GM18502 (cell line): Measurements from ENCODE around the gene DOCK3.
"Not testable (repeated sequence)": the region's sequence is repeated elsewhere in the genome, so short reads cannot be mapped to it uniquely, and the experiment has no call there.

Experiments
- ATAC-seq: cut with Tn5 transposase; IDR thresholded peaks from one replicate; pipeline ENCODE4 v1.9.1; 2021; ENCODE audit warnings: mild to moderate bottlenecking; ENCODE audit not compliant: unreplicated experiment, poor library complexity

The DOCK3 gene

DNA sequence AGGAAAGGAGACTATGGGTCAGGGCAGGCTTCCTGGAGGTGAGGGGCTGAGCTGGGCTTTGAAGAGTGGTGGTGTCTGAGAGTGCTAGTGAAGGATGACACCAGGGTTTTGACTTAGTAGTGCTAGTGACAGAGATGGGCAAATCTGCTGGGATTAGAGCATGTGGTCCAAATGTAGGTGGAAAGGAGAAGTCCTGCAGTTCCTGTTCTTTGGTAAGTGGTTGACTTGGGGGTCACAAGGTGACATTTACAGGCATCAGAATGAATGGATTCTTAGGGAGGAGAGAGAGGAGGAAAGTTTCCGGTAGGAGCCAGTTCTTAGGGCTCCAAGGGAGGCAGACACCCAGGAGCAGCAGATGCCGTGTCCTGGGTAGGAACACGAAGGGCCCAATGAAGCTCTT lies 796 bp upstream of the DOCK3 start:
- no peak for ATAC-seq

DNA sequence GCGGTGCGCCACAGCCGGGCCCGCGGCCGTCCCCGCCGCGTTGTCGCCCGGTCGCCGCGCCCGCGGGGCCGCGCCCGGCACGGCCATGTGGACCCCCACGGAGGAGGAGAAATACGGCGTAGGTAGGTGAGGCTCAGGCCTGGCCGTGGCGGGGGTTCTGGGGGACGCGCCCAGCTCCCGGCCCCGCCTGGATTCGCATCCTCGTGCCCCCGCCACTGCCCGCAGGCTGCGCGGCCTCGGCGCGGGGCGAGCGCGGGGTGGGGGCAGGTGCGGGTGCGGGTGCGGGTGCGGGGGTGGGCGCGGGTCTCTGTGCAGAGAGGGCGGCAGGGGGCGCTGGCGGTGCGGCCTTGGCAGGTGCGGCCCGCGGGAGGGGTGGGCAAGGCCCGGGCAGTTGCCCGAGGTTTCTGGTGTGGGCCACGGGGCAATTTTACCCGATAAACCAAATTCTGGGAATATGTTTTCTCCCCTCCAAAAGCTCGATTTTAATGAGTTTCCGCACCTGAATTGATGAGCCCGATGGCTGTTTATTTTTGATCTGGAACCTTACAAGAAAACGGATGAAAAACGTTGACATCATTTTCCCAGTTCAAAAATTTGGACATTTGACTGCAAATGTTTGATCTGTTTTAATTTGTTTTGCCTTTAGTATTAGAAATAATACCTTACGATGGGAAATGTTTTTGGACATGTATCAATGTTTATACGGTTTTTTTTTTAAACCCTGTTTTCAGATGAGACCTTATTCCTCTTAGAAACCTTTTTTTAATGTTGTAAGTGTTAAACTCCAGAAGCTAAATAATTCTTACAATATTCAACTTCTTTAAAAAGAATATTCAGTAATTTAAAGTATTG lies 678 bp downstream of the DOCK3 start:
- no peak for ATAC-seq

- ATAC-seq = no peak
Observed at GRCh38 chr3:50676031-50676705, 1.4 kb downstream of the DOCK3 start.

- ATAC-seq = no peak
Observed at GRCh38 chr3:50687127-50687751, 12.5 kb downstream of the DOCK3 start.

DNA sequence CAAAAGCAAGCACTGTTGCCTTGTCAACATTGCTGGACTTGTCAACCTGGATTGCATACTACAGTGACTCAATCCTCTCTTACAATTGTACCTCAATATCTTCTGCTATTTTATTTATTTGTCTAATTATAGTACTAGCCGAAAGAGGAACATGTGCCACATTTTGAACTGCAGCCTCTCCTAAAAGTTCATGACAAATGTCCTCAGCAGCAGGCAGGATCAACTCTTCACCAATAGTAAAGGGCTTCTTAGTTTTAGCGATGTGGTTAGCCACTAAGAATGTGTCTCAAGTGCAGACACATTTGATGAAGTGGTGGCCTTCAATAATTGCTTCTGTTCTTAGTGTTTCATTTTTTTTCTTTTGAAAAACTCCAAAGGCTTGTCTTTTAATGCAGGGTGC lies 13.2 kb downstream of the DOCK3 start:
- no peak for ATAC-seq

- ATAC-seq = not testable (repeated sequence)
Observed at GRCh38 chr3:50688602-50689001, 13.9 kb downstream of the DOCK3 start.

GRCh38 chr3:50689558-50689957 lies 14.8 kb downstream of the DOCK3 start:
- no peak for ATAC-seq

DNA sequence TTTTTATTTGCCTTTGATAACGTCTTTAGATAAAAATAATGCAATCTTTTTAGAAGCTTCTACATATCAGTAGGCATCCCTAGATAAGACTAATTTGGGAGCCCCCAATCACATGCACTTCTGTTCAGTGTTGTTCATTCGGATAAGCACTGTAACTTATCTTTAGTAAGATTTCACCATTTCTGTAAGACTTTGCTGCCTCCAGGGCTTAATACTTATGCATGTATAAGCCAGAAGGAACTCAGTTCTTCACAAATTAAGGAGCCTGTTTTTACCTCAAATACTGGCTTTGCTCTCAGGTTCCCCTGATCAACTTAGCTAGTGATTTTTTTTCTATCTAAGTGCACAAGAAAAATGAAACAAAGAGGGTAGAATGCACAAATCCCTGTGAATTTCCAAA lies 20.3 kb downstream of the DOCK3 start:
- no peak for ATAC-seq

DNA sequence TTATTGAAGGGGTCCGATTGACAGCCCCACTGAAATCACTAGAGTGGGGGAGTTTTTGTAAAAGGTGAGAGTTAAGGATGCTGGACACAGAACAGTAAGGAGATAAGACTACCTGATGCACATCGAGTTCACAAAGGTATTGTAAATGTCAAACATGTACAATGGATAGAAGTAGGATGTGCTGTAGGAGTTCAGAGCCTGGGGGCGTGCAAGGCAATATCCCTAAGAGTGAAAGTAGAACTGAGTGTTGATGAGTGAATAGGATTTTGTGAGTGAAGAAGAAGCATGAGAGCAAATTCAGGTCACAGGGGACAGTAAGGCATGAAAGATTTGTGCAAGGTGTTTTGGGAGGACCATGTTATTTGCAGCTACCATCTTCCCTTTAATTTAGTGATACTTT lies 21.5 kb downstream of the DOCK3 start:
- no peak for ATAC-seq

GRCh38 chr3:50698269-50698668 lies 23.5 kb downstream of the DOCK3 start:
- no peak for ATAC-seq

- ATAC-seq = no peak
Observed at GRCh38 chr3:50708620-50709019, 33.9 kb downstream of the DOCK3 start.

GRCh38 chr3:50714946-50715345 lies 40.2 kb downstream of the DOCK3 start:
- ATAC-seq = no peak

GRCh38 chr3:50724831-50725230 lies 50.1 kb downstream of the DOCK3 start:
- ATAC-seq = no peak

GRCh38 chr3:50734985-50735384 lies 60.3 kb downstream of the DOCK3 start:
- no peak for ATAC-seq

DNA sequence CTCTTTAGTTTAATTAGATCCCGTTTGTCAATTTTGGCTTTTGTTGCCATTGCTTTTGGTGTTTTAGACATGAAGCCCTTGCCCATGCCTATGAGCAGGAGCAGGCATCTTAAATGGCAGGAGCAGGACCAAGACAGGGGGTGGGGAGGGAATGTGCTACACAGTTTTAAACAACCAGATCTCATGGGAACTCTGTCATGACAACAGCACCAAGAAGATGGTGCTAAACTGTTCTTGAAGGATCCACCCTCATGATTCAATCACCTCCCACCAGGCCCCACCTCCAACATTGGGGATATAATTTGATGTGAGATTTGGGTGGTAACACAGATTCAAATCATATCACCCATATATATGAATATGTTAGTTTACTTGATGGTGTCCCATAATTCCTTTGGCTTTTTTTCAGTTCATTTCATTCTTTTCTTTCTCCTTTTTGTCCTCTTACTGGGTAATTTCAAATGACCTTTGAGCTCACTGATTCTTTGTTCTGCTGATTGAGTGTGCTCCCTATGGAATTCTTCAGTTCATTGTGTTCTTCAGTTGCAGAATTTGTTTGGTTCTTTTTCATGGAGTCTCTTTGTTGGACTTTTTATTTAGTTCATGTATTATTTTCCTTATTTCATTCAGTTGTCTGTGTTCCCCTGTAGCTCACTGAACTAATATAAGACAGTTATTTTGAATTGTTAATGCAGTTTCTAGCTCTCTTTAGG lies 62.6 kb downstream of the DOCK3 start:
- ATAC-seq = no peak

DNA sequence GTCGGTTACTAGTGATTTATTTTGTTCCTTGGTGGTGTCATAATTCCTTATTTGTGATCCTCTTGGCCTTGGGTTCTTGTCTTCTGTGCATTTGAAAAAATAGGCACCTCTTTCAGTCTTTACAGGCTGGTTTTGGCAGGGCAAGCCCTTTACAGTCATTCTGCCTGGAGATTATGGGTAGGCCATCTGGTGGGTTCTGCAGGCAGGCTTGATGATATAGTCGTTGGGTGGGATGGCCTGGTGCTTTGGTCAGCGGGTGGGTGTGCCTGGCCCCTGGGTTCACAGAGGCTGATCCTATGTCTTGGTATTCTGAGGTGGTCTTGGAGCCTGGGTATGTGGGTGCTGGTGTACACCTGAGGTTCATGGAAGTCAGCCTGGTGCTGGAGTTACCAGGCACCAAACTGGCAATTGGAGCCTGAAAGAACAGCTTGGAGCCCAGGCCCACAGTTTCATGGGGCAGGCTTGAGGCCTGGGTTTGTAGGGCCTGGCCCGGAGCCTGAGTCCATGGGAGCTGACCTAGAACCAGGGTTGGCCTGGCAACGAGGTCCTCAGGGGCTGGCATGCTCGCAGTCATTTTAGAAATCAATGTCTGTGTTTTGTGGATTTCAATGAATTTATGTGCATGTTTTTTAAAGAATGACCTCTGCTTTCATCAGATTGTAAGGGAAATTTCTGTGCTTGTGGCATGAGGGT lies 63.3 kb downstream of the DOCK3 start:
- no peak for ATAC-seq

DNA sequence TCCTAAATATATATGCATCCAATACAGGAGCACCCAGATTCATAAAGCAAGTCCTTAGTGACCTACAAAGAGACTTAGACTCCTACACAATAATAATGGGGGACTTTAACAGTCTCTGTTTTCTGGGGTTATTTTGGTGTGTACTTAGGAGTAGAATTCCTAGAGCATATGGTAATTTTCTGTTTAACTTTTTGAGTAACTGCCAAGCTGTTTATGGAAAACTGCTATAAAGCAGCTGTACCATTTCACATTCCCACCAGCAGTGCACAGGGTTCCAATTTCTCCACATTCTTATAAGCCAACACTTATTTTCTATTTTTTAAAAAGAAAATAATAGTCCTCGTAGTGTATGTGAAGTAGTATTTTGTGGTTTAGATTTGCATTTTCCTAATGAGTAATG lies 68.9 kb downstream of the DOCK3 start:
- ATAC-seq = no peak

DNA sequence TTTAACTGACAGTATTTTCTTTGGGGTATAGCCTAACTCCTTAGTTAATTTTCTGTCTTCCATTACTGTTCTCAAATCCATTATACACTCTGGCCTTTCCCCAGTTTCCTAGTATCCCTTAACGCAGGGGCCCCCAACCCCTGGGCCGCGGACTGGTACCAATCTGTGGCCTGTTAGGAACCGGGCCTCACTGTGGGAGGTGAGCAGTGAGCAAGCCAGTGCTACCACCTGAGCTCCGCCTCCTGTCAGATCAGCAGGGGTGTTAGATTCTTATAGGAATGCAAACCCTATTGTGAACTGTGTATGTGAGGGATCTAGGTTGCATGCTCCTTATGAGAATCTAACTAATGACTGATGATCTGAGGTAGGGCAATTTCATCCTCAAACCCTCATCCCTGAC lies 75.1 kb downstream of the DOCK3 start:
- ATAC-seq = no peak

- ATAC-seq = no peak
Observed at GRCh38 chr3:50759015-50759414, 84.3 kb downstream of the DOCK3 start.

DNA sequence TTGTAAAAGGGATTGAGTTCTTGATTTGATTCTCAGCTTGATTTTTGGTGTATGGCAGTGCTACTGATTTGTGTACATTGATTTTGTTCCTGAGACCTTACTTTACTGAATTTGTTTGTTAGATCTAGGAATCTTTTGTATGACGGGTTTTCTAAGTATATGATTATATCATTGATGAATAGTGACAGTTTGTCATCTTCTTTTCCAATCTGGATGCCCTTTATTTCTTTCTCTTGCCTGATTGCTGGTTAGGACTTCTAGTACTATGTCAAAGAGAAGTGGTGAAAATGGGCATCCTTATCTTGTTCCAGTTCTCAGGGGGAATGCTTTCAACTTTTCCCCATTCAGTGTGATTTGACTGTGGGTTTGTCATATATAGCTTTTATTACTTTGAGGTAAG lies 103.0 kb downstream of the DOCK3 start:
- ATAC-seq = no peak
